Cardiac muscle cell (in vitro differentiated cells and primary cell): ENCODE results near the gene PAQR8. TPM values are rescaled to one million over a fixed set of nuclear protein-coding genes. Genes with fewer than 3 reads are reported as not detected.

Experiments
- DNase-seq, 2 donors: peaks; one replicate each; pipeline versions ENCODE4 v3.0.0 to v3.0.0-alpha.2; 2010 to 2017; ENCODE audit warnings: low read depth in 1 of 2, low spot score in 1 of 2
- H3K27ac ChIP-seq: fragments of 200-600 bp; sonication (generic); 2 replicates; pipeline ENCODE4 v1.5.1; 2016
- H3K27me3 ChIP-seq: fragments of 200-600 bp; sonication (generic); 2 replicates; pipeline ENCODE4 v1.6.0; 2016; ENCODE audit warnings: control low read depth
- H3K36me3 ChIP-seq: fragments of 200-600 bp; sonication (generic); 2 replicates; pipeline ENCODE4 v1.5.1; 2016; ENCODE audit warnings: control low read depth
- H3K4me1 ChIP-seq: fragments of 200-600 bp; sonication (generic); 2 replicates; pipeline ENCODE4 v1.8.1; 2017; ENCODE audit warnings: low read depth, mild to moderate bottlenecking, mixed run types
- H3K4me3 ChIP-seq: fragments of 200-600 bp; sonication (generic); 2 replicates; pipeline ENCODE4 v1.5.1; 2016; ENCODE audit warnings: mild to moderate bottlenecking
- H3K9me3 ChIP-seq: fragments of 200-600 bp; sonication (generic); 2 replicates; pipeline ENCODE4 v1.5.1; 2017; ENCODE audit warnings: low read depth, mild to moderate bottlenecking, control low read depth
- CTCF ChIP-seq: IDR thresholded peaks from 2 replicates; pipeline ENCODE4 v1.5.1; 2012; ENCODE audit warnings: low read depth, mild to moderate bottlenecking, low read length
- polyA plus RNA-seq: library from polyadenylated mRNA; unstranded; fragments of >200 nt; fragmentation: Nextera tagmentation; extraction: Ambion mirVana; gene quantifications from 2 replicates; pipeline ENCODE4 v1.2.1, GENCODE V29; 2016
- total RNA-seq: library from RNA; depleted of rRNA; stranded (reverse); fragments of >200 nt; gene quantifications from 2 replicates; pipeline ENCODE4 v1.2.3, GENCODE V29; 2016

PAQR8 gene
- total and polyA plus RNA-seq, 2 experiments from 2014 or later: 15.5 to 16.8 TPM

DNA sequence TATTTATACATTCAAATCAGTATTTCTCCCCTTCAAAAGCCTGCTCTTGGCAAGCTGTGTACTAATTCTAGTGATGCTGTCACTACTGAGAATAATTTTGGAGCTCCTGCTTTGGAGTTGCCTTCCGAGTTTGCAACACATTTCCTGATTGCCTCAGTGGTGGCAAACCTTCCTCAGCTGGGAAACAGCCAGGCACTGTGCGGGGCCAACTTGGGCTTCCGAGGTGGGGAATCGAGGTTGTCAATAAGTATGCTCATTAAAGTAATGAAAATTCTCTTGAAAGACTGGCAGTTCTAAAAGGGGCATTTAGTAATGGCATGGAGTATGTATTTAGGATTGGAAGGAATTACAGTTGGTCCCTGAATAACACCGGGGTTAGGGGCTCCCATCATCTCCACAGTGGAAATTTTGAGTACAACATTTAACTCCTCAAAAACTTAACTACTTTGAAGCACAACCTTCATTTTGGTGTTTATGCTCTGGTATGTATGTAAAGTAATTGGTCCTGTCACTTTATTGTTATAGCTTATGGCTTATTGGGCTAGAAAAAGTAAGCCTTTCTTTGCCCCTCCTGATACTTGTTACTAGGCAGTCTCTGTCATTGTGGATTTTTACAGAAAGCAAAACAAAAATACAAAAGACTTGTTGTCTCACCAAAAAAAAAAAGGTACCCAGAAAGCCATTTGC is 2.7 kb downstream of the PAQR8 start:
- Histone ChIP-seq H3K27me3 (no peaks in the 10 kb centered on the region), H3K9me3 (no peaks in the 10 kb centered on the region), H3K36me3 (no peaks in the 10 kb centered on the region), H3K4me3 (no peak overlapping the region), H3K27ac (no peak overlapping the region), H3K4me1 (peaks cover 27% of the 10 kb centered on the region)
- no peak for TF ChIP-seq CTCF
- DNase-seq: peak in 1 of 2 donors; percentile 2

DNA sequence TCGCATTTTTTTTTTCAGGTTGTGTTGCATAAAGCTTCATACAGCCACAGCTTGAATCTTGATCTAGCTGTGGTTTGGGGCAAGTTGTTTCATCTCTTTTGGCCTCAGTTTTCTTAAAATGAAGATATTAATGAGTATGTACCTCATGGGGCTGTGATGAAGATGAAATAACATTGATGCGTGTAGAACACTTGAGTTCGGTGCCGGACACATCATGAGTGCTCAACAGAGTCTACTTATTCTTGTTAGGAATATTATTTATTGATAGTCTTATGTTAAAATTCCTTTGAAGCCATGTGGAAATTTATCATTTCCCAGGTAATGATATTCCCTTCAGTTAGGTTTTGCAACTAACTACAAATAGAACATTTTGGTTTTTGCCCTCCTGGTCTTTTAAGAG is 3.4 kb downstream of the PAQR8 start:
- DNase-seq: no peak
- TF ChIP-seq CTCF: no peak
- Histone ChIP-seq H3K27ac (no peak overlapping the region), H3K36me3 (no peaks in the 10 kb centered on the region), H3K27me3 (no peaks in the 10 kb centered on the region), H3K4me1 (peaks cover 20% of the 10 kb centered on the region), H3K4me3 (no peak overlapping the region), H3K9me3 (no peaks in the 10 kb centered on the region)

GRCh38 chr6:52365866-52366540 is 4.1 kb downstream of the PAQR8 start:
- H3K27ac ChIP-seq: no peak overlapping the region
- peak in 1 of 2 donors; percentile 11 for DNase-seq
- no peaks in the 10 kb centered on the region for H3K9me3 ChIP-seq
- peaks cover 13% of the 10 kb centered on the region for H3K4me1 ChIP-seq
- H3K4me3 ChIP-seq: no peak overlapping the region
- no peaks in the 10 kb centered on the region for H3K27me3 ChIP-seq
- no peaks in the 10 kb centered on the region for H3K36me3 ChIP-seq
- TF ChIP-seq CTCF: no peak

- H3K27me3 ChIP-seq: no peaks in the 10 kb centered on the region
- H3K36me3 ChIP-seq: no peaks in the 10 kb centered on the region
- no peak for DNase-seq
- no peak overlapping the region for H3K4me3 ChIP-seq
- H3K9me3 ChIP-seq: no peaks in the 10 kb centered on the region
- peaks cover 7% of the 10 kb centered on the region for H3K4me1 ChIP-seq
- no peak for TF ChIP-seq CTCF
- H3K27ac ChIP-seq: no peak overlapping the region
These were observed 6.1 kb downstream of the PAQR8 start for GRCh38 chr6:52368002-52368401.

- no peak for TF ChIP-seq CTCF
- no peaks in the 10 kb centered on the region for H3K4me1 ChIP-seq
- H3K27me3 ChIP-seq: no peaks in the 10 kb centered on the region
- H3K36me3 ChIP-seq: no peaks in the 10 kb centered on the region
- no peaks in the 10 kb centered on the region for H3K9me3 ChIP-seq
- H3K27ac ChIP-seq: no peak overlapping the region
- DNase-seq: no peak
- H3K4me3 ChIP-seq: no peak overlapping the region
These were observed 7.3 kb downstream of the PAQR8 start for GRCh38 chr6:52369234-52369633.
